Stomach (tissue), 4 donors: ENCODE results near the gene ADTRP.

Source experiments
- POLR2AphosphoS5 ChIP-seq, 3 donors: sonication (generic); formaldehyde crosslinking; IDR thresholded peaks; one replicate each; pipeline ENCODE4 v1.6.1; 2016; ENCODE audit warnings: antibody characterized with exemption in 3 of 3
- TF ChIP-seq, protein P1 (sequence below), 7 experiments: fragments of 450-650 bp in 4 of 7; fragments of 200-600 bp in 3 of 7; sonication (generic) in 3 of 7; IDR thresholded peaks; one replicate each; pipeline ENCODE4 v1.5.1; 2016 to 2019; ENCODE audit warnings: antibody characterized with exemption in 7 of 7, control low read depth in 2 of 7, mild to moderate bottlenecking in 1 of 7

DNA sequence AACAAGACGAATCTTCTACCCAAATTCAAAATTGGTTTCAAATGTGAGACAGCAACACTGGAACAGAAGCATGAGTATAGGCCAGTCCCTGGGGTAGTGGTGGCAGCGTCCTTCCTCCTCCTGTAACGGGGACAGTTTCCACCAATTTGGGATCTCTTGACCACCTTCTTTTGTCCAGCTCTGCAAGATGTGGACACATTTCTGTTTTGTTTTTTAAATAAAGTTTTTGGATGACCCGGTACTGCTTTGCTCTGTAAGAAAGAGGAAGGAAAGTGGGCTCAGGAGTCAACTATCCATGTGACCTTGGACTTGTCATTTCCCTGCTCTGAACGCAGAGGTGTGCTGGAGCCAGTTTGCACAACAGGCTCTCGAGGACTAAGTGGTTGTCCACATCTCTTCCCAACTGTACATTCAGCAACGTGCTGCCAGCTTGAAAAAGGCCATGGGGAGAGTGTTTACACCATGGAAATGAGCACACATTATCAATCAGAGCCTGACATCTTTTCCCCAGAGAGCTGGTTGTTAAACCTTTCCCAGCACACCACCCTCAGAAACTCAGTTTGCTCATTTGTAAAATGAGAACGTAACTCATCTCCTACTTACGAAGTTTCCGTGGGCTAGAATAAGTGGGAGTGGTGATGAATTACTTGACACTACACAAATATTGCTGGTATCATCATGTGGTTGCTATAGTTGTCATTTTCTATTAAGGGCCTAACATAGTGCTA is 66.5 kb downstream of the ADTRP start:
- TF ChIP-seq, protein P1, sequence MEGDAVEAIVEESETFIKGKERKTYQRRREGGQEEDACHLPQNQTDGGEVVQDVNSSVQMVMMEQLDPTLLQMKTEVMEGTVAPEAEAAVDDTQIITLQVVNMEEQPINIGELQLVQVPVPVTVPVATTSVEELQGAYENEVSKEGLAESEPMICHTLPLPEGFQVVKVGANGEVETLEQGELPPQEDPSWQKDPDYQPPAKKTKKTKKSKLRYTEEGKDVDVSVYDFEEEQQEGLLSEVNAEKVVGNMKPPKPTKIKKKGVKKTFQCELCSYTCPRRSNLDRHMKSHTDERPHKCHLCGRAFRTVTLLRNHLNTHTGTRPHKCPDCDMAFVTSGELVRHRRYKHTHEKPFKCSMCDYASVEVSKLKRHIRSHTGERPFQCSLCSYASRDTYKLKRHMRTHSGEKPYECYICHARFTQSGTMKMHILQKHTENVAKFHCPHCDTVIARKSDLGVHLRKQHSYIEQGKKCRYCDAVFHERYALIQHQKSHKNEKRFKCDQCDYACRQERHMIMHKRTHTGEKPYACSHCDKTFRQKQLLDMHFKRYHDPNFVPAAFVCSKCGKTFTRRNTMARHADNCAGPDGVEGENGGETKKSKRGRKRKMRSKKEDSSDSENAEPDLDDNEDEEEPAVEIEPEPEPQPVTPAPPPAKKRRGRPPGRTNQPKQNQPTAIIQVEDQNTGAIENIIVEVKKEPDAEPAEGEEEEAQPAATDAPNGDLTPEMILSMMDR (IDR thresholded peaks at IDR 0.05) = no peak
- no peak for TF ChIP-seq POLR2AphosphoS5 (IDR thresholded peaks at IDR 0.05)
